NCI-H2081 treated with DMSO at 0.1 percent for 48 hours (cell line): Measurements from ENCODE around the gene JMJD1C.

Experiments
- DNase-seq: peaks from one replicate; lab custom pipeline; 2025; lab: John Stamatoyannopoulos, UW

The JMJD1C gene

GRCh38 chr10:63477927-63478326, 12.2 kb upstream of the JMJD1C start:
- DNase-seq, result no peak

GRCh38 chr10:63474488-63474887, 8.7 kb upstream of the JMJD1C start:
- DNase-seq, result no peak

DNA sequence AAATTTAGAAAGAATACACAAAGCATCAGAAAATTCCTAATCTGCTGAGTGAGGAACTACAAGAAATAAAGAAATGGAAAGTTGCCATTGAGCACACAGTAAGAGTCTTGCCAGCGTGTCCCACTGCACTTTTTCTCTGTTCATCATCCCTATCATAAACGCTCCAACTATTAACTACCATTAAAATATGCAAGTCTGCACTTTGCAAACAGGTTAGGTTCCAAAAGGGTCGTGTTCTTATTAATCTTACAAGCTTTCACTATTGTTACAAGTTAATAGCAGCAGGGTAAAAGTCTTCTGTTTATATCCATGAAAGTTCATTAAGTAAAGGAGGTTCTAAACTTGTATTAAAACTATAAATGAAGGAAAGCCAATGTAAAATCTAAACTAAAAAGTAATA, 5.2 kb upstream of the JMJD1C start:
- DNase-seq, result no peak

GRCh38 chr10:63468947-63469346, 3.2 kb upstream of the JMJD1C start:
- no peak for DNase-seq

GRCh38 chr10:63467841-63468240, 2.1 kb upstream of the JMJD1C start:
- DNase-seq, result no peak

GRCh38 chr10:63466144-63466935, 563 bp upstream of the JMJD1C start:
- no peak for DNase-seq

- DNase-seq, result no peak
Observed at GRCh38 chr10:63464402-63465292, 1.1 kb downstream of the JMJD1C start.

GRCh38 chr10:63462442-63462841, 3.3 kb downstream of the JMJD1C start:
- no peak for DNase-seq

DNA sequence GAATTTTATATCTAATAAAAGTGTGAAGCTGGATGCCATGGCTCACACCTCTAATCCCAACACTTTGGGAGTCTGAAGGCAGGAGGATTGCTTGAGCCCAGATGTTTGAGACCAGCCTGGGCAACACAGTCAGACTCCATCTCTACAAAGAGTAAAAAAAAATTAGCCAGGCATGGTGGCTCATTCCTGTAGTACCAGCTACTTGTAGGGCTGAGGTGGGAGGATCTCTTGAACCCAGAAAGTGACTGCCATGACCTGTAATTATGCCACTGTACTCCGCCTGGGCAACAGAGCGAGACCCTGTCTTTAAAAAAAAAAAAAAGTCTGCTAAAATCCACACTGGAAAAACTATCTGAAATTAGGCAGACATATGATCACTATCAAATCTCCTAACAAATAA, 7.6 kb downstream of the JMJD1C start:
- DNase-seq, result no peak

DNA sequence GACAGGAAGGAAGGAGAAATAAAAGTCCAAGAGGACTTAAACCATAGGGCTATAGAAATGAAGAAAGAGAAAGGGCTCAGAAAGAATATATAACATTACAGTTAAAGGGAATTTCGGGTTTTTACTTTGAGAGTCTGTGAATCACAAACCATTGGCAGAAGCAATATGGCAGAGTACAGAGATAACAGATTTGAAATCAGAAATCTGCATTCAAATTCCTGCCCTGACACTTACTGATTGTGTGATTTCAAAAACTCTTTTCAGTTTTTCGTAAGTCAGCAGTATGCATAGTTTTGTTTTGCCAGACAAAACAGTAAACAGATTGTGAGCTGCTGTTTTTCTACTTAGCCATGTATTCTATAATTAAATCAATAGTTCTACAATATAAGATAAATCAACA, 8.2 kb downstream of the JMJD1C start:
- no peak for DNase-seq

DNA sequence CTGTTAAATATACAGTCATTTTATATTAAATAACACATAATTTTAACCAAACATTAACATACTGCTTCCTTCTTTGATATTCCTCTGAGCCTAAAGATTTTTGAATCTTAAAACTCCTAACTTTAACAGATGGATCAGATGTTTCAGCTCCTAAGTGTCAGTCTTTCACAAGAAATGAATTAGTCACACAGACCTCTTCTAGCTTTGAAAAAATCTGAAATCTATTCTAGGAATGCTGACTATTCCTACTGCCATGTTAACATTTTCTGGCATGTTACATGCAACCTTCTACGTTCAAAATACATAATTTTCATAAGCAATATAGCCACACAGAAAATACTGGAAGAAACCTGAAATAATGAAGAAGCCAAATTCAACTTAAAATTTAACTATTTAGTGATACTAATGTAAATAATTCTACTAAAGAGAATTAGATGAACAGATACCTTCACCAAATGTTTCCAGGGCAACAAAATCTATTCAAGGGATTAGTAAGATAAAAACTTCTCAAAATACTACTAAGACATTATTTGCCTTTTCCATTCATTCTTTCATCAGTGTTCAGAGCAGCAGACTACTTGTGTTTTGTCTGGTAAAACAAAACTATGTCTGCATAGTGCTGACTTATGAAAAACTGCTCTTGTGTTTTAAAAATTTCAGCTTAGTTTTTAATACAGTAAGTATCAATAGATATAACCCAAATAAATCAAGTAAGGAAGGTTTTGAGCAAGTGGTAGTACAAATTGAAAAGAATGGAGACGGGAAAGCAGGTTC, 9.2 kb downstream of the JMJD1C start:
- no peak for DNase-seq

DNA sequence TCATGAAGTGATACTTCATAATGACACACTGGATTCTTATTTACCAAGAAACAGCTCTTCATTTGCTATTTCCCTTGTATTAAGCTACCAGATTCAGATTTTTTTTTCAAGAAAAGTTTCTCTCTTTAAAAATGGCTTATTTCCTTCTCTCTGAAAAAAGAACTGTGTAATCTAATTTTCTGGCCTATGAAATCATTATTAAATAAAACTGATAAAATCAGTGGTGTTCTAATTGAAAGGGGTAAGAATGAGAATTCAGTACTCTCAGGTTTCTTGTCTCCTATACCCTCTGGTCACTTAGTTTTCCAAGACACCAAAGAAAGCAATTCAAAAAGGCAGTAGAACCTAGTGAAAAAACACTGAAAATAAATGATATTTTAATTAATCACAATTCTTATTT, 10.3 kb downstream of the JMJD1C start:
- no peak for DNase-seq

GRCh38 chr10:63454631-63455030, 11.1 kb downstream of the JMJD1C start:
- no peak for DNase-seq

GRCh38 chr10:63452524-63452923, 13.3 kb downstream of the JMJD1C start:
- no peak for DNase-seq

GRCh38 chr10:63446716-63447440, 18.9 kb downstream of the JMJD1C start:
- no peak for DNase-seq

DNA sequence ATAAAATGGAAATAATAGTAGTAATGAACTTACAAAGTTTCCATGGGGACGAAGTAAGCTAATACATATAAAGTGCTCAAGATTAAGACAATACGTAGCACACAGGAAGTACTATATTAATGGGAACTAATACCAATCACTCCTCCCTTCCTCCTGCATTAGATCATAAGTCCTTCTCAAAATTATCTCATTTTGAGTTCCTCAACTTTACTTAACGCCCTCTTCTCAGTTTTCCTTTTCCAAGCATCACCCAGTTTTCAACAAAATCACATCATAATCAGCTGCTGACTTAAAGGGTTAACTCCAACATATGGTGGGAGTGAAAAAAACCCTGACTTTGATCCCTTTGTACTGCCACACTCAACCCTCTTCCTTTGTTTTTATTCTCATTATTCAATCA, 24.4 kb downstream of the JMJD1C start:
- no peak for DNase-seq

DNA sequence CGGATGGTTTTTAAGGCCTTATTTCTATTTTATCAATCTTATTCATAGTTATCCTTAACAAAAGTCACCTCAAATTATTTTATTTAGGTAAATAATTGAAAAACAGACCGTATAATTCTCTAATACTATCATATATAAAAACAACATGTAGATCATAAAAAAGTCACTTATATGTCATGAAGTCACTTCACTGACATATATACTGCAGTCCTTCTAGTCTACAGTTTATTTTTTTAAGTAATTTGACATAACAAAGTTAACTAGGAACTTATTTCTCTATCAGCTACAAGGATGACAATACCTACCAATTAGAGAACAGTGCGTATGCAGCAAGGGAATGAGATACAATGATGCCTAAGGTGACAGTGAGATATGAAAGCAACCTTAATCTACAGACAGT, 26.2 kb downstream of the JMJD1C start:
- no peak for DNase-seq

GRCh38 chr10:63438506-63439498, 27.0 kb downstream of the JMJD1C start:
- no peak for DNase-seq

DNA sequence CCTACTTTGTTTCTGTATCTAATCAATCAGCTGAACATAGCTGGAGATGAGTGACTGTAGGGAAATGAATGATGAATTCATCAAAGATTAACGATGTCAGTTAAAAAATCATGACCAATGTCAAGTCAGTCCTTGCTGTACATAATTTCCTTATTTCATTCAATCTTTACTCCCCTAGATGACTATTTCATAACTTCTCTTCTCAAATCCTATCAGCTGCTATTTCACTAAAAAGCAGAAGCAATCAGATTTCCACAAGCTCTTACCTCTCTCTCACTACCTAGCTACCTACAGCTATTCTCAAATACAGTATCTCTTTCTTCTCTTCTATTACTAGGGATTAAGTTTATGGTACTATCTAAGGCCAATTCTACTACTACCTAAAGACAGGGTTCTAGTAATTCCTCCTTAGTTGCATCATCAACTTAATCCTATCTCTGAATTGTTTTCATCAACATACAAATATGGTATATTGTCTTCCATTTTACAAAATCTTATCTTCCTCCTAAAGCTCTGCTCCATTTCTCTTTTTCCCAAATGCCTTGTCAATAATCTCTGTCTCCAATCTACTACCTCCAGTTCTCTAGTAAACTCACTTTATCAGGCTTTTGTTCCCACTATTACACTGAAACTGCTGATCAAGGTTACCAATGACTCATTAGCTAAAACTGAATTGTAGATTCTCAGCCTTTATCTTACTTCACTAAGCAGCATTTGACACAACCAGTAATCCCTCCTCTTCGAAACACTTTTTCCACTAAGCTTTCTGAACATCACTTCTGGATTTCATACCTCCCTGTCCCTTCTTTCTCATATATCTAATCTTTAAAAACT, 28.4 kb downstream of the JMJD1C start:
- DNase-seq, result no peak

DNA sequence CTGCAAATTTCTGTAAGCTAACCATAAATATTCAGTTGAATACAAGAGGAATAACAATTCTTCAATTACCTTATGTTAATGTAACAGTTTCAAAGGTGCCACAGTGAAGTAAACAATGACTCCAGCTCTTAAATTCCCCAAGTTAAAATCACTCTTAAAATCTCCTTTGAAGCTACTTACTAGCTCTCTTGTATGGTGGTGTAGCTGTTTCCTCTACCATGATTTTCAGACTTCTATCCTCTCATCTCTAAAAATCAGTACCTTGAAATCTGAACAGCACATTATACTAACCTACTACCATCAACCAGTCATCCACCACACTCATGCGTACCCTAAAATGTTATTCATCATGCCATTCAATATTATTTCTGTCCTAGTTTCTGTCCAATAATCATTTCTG, 29.6 kb downstream of the JMJD1C start:
- DNase-seq, result no peak
